WTC11 (cell line): Measurements from ENCODE around the gene FMO2.

Source experiments
- CREB1 ChIP-seq: sonication (generic); formaldehyde crosslinking; IDR thresholded peaks from 2 replicates; pipeline ENCODE4 v1.8.0; 2023; ENCODE audit warnings: mild to moderate bottlenecking, missing genetic modification reagents
- CTCF ChIP-seq: fragments of 200-600 bp; IDR thresholded peaks from 2 replicates; pipeline ENCODE4 v1.8.0; 2022; ENCODE audit warnings: antibody characterized with exemption
- ELF4 ChIP-seq: sonication (generic); formaldehyde crosslinking; IDR thresholded peaks from 2 replicates; pipeline ENCODE4 v1.8.1; 2022; ENCODE audit warnings: low read depth, mild to moderate bottlenecking, moderate library complexity, missing genetic modification reagents
- RELA ChIP-seq: sonication (generic); formaldehyde crosslinking; IDR thresholded peaks from 2 replicates; pipeline ENCODE4 v1.8.1; 2022; ENCODE audit warnings: missing genetic modification reagents, mild to moderate bottlenecking, borderline replicate concordance
- TEAD4 ChIP-seq: sonication (generic); formaldehyde crosslinking; IDR thresholded peaks from 2 replicates; pipeline ENCODE4 v1.8.0; 2022; ENCODE audit warnings: mild to moderate bottlenecking, missing genetic modification reagents
- ZNF121 ChIP-seq: sonication (generic); formaldehyde crosslinking; IDR thresholded peaks from 2 replicates; pipeline ENCODE4 v1.8.0; 2023; ENCODE audit warnings: missing genetic modification reagents

GRCh38 chr1:171142416-171143385 is 42.4 kb upstream of the FMO2 start:
- TF ChIP-seq CTCF (no peak), ZNF121 (CRISPR knock-in tag) (no peak), ELF4 (CRISPR knock-in tag) (no peak), TEAD4 (no peak), RELA (CRISPR knock-in tag) (no peak), CREB1 (CRISPR knock-in tag) (no peak)
